ENCODE data around the gene SULF2. TPM values are rescaled to one million over a fixed set of nuclear protein-coding genes. Genes with fewer than 3 reads are reported as not detected.

SULF2 gene
- total and polyA plus RNA-seq, 2 of the 4 experiments (the other 2 are of a cell fraction): 0.54 to 0.77 TPM

GRCh38 chr20:47701612-47702011 is 83.7 kb downstream of the SULF2 start:
- Histone ChIP-seq H3K18ac (ENCODE audit: low read depth, low read length) (no peak overlapping the region), H4K8ac (ENCODE audit: low read depth in 2 of 2, low read length in 2 of 2) (no peak overlapping the region), H2AFZ (replicated peaks; ENCODE audit: low read length, poor library complexity) (no peak overlapping the region), H3K4me2 (ENCODE audit: low read depth, low read length) (no peak overlapping the region), H2AK9ac (replicated peaks; ENCODE audit: low read depth, low read length, poor library complexity) (no peak overlapping the region), H3K9ac (ENCODE audit: low read depth, low read length) (no peak overlapping the region), H3K56ac (ENCODE audit: extremely low read depth, insufficient read depth, low read length) (no peak overlapping the region), H3K27ac (ENCODE audit: insufficient read depth, low read length) (no peak overlapping the region), H3K23ac (ENCODE audit: low read depth, low read length) (no peak overlapping the region), H3K9me3 (ENCODE audit: control insufficient read depth, insufficient read depth, low read length) (no peaks in the 10 kb centered on the region), H3K4me1 (ENCODE audit: control insufficient read depth, insufficient read depth, low read length) (no peaks in the 10 kb centered on the region; the same call in 1 of the 2 replicates), H4K20me1 (ENCODE audit: insufficient read depth, low read length) (no peaks in the 10 kb centered on the region), H3K36me3 (ENCODE audit: control insufficient read depth, insufficient read depth, low read length) (no peaks in the 10 kb centered on the region), H3K27me3 (ENCODE audit: control insufficient read depth, insufficient read depth, low read length) (no peaks in the 10 kb centered on the region), H3K14ac (replicated peaks; ENCODE audit: low read depth, low read length) (no peak overlapping the region), H3K79me1 (ENCODE audit: low read depth in 1 of 2, low read length in 2 of 2) (no peaks in the 10 kb centered on the region), H2BK5ac (ENCODE audit: low read depth, low read length, poor library complexity, severe bottlenecking) (no peak overlapping the region), H2BK20ac (ENCODE audit: low read depth, low read length) (no peak overlapping the region), H2BK120ac (ENCODE audit: low read depth, low read length) (no peak overlapping the region), H3K4me3 (ENCODE audit: insufficient read depth, low read depth, low read length) (no peak overlapping the region), H4K91ac (ENCODE audit: insufficient read depth, low read depth, low read length) (no peak overlapping the region), H2AK5ac (ENCODE audit: low read depth, low read length) (no peak overlapping the region), H3K9me1 (ENCODE audit: insufficient read depth, low read length) (no peaks in the 10 kb centered on the region), H2BK15ac (ENCODE audit: low read depth, low read length) (no peak overlapping the region), H3K4ac (ENCODE audit: low read depth, low read length) (no peak overlapping the region), H4K5ac (ENCODE audit: low read depth, low read length) (no peak overlapping the region)
- dilution Hi-C loops (cut with HindIII; ENCODE audit: low sequenced_read_pairs, unreplicated experiment): no loop called here
- TF ChIP-seq CTCF (conservative IDR thresholded peaks at IDR 0.05; ENCODE audit: low read depth, low read length) (no peak), MAZ (IDR thresholded peaks at IDR 0.05; ENCODE audit: borderline replicate concordance, low read depth, low read length) (no peak), RFX5 (IDR thresholded peaks at IDR 0.05; ENCODE audit: low read depth, low read length) (no peak), ELK1 (IDR thresholded peaks at IDR 0.05; ENCODE audit: borderline replicate concordance, low read depth, low read length) (no peak), POLR2A (IDR thresholded peaks at IDR 0.05; ENCODE audit: low read depth, low read length) (no peak), FOS (IDR thresholded peaks at IDR 0.05; ENCODE audit: low read depth, low read length) (no peak), CEBPB (IDR thresholded peaks at IDR 0.05; ENCODE audit: low read depth, low read length) (no peak), USF2 (IDR thresholded peaks at IDR 0.05; ENCODE audit: low read depth, low read length) (no peak), MXI1 (IDR thresholded peaks at IDR 0.05; ENCODE audit: borderline replicate concordance, low read depth, low read length) (no peak), BHLHE40 (IDR thresholded peaks at IDR 0.05; ENCODE audit: low read depth, low read length) (no peak)
- intact Hi-C loops (cut with micrococcal nuclease): no loop called here
- ChIA-PET CTCF (no interaction called here), POLR2A (ENCODE audit: unreplicated experiment) (no interaction called here)
- no peak for DNase-seq
- no TSS peak for BruUV-seq (replicated peaks)
- no peak for ATAC-seq (ENCODE audit: low read depth)
- in situ Hi-C loops (cut with MboI; ENCODE audit: low sequenced_read_pairs): no loop called here
- 40% methylated on average over 1 of the region's 15 CpGs; no CpG with 5 or more reads in 1 of the 2 experiments for WGBS, 2 experiments (ENCODE audit: extremely low coverage in 2 of 2, insufficient read length in 1 of 2)

All from IMR-90 (cell line).